Inflammatory macrophage (primary cell): Measurements from ENCODE around the gene TNFSF10.

ENCODE experiments used
- DNase-seq, 2 donors: peaks; one replicate each; pipeline ENCODE4 v3.0.0-alpha.2; 2020 to 2022

The TNFSF10 gene

GRCh38 chr3:172516318-172517214 lies 6.7 kb downstream of the TNFSF10 start:
- no peak for DNase-seq

GRCh38 chr3:172515130-172515918 lies 7.9 kb downstream of the TNFSF10 start:
- no peak for DNase-seq

DNA sequence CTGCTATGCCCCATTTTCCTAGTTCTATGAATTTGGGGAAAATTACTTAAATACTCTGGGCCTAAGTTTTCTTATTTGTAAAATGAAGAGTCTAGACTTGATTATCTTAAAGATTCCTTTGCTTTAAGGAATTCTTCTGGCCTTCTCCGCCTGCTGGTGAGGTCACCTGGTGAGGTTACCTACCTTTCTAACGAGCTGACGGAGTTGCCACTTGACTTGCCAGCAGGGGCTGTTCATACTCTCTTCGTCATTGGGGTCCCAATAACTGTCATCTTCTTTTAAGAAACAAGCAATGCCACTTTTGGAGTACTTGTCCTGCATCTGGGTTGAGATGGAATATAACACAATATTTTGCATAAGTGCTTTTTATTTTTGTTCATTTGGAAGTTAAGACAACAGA lies 8.6 kb downstream of the TNFSF10 start:
- DNase-seq, result no peak

- no peak for DNase-seq
Measured at GRCh38 chr3:172513488-172513887, 9.7 kb downstream of the TNFSF10 start.

GRCh38 chr3:172511783-172512762 lies 11.2 kb downstream of the TNFSF10 start:
- peak; percentile 94 to 96 for DNase-seq

- DNase-seq, result no peak
Measured at GRCh38 chr3:172506094-172506493, 17.1 kb downstream of the TNFSF10 start.

- no peak for DNase-seq
Measured at GRCh38 chr3:172501540-172501939, 21.7 kb downstream of the TNFSF10 start.

GRCh38 chr3:172490198-172490669 lies 33.0 kb downstream of the TNFSF10 start:
- peak; percentile 83 to 84 for DNase-seq

DNA sequence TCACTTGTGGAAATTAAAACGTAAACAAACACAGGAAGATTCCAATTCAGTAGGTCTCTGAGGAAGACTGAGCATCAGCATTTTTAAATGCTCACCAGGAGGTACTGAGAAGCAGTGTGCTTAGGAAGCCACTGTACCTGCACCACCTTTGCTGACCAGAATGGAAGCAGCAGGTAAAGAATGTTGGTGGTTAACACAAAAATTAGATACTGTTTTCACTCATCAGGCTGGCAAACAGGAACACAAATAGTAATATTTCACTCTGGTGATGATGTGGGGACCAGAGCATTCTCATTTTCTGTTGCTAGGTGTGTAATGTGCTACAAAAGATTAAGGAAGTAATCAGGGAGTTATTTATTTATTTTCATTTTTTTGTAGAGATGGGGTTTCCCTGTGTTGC lies 45.1 kb downstream of the TNFSF10 start:
- no peak for DNase-seq

DNA sequence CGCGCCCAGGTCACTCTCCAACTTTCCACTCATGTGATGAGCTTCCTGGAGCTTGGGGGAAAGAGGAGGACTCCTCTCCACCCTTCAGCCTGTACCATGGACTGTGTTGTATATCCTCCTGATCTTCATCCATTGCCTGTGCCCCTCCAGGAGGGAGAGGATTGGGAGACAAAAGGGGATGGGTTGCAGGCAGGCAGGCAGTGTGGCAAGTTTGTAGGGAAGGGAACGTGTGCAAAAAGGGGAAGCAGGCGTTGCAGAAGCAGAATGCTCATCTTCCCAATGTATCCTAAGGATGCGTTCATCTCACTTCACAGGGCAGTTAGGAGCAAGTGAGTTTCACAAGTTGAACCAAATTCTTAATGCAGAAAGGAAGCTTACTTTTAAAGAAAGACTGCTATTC lies 46.9 kb downstream of the TNFSF10 start:
- peak; percentile 50 to 63 for DNase-seq

DNA sequence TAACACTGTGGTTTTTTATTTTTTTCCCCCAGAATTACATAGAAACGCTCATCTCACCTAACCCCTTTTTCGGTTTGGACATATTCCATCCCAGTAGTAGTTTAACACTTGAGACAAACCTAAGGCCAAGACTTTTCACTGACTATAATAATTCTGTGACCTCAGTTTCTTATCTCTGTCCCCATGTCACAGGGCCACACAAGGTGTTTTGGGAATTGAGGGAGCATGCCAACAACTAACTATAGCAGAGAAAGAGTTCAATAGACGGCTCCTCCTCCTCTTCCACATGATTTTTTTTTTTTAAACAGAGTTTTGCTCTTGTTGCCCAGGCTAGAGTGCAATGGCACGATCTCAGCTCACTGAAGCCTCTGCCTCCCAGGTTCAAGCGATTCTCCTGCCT lies 47.5 kb downstream of the TNFSF10 start:
- no peak for DNase-seq

DNA sequence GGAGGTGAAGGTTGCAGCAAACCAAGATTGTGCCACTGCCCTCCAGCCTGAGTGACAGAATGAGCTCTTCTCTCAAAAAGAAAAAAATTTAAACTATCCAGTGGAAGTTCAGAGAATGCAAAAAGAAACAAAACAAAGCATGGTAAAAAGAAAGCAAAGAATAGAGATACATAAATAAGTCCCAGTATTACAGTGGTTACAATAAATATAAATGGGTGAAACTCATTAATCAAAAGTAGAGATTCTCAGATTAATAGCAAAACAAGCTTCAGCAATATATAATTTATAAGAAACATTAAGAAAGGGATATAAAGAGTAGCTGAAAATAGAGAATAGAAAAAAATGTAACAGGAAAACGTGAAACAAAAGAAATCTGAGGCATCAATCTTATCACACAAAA lies 51.3 kb downstream of the TNFSF10 start:
- no peak for DNase-seq

GRCh38 chr3:172470588-172470987 lies 52.6 kb downstream of the TNFSF10 start:
- DNase-seq, result no peak

GRCh38 chr3:172467170-172467824 lies 55.9 kb downstream of the TNFSF10 start:
- DNase-seq, result no peak

GRCh38 chr3:172466553-172467130 lies 56.6 kb downstream of the TNFSF10 start:
- no peak for DNase-seq

DNA sequence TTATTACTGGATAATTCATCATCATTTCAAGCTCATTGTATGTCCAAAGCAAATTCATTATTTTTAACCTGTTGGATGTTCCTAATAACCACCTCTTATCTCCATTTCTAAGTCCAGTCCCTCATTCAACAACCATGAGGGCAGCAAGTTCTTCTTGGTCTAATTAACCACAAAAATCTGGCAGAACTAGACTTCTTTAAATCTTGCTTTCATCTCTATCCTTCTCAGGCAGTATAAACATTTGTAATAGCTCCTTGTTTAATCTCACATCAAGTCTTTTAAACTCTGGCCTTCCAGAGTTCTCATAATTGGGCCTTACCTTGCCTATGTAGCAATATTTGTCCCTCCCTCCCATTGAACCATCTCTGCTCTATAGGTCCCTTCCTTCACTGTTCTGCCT lies 57.9 kb downstream of the TNFSF10 start:
- DNase-seq, result no peak

DNA sequence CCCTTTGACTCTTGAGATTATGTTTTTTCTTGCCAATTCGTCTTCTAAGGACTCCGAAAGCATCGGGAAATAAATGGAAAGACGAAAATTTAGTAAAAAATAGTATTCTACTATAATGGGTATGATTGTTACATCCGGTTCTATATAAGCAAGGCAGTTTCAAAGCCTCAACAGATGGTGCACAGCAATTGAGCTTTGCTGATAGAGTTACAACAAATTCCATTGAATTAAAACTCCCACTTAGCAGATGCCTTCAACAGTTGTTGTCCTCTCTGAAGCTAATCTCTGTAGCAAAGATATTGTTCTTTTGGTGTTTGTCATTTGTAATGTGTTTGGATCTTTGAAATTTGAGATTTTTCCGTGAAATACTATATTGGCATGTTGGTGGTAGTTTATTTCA lies 58.9 kb downstream of the TNFSF10 start:
- DNase-seq, result no peak

DNA sequence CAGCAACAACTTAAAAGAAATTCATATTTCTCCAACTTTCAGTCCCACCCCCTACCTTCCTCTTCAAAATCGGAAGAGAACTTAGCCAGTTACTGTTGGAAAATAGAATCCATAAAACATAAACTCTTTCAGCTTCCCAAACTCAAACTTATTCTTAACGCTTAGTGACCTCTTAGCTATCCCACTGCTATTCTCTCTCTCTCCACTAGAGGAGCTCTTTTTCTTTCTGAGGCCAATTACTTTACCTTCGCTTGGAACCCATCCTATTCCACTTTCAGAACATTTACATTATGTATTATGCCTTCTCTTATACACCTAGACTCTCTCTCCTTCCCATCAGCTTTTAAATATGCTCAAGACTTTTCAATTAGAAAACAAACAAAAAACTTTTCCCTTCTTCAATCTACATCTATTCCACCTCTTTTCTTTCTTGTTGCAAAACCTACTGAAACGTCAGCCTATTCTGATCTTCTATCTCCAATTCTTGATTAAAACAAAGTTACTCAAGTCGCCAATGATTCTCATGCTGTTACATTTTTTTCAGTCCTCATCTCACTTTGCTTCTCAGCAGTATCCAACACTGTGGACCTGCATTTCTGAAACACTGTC lies 61.6 kb downstream of the TNFSF10 start:
- peak; percentile 7 to 45 for DNase-seq

GRCh38 chr3:172456404-172456803 lies 66.8 kb downstream of the TNFSF10 start:
- DNase-seq, result no peak
